ENCODE measurements around the gene TVP23C.

- no peak for TF ChIP-seq MAX (IDR thresholded peaks at IDR 0.05)
- TF ChIP-seq CEBPB (IDR thresholded peaks at IDR 0.05; ENCODE audit: low read depth) = no peak
Measured at GRCh38 chr17:15454346-15454745, 108.9 kb downstream of the TVP23C start.

All from HCT116 (cell line).